GM12878 (cell line): ENCODE data around the gene HTT-AS. TPM values are rescaled to one million over a fixed set of nuclear protein-coding genes. Genes with fewer than 3 reads are reported as not detected.

ENCODE experiments used
- ATAC-seq: fragments of 200-7000 bp; cut with Tn5 transposase; 3 replicates; pipeline ENCODE4 v1.9.1; 2020; ENCODE audit warnings: mild to moderate bottlenecking, moderate library complexity
- BruUV-seq: library from RNA; stranded (reverse); fragments of 400-500 nt; replicated peaks from 2 replicates; lab custom pipeline; 2021; lab: Mats Ljungman, UMichigan
- CTCF ChIA-PET: fragments of 300-600 bp; sonication (Branson Sonifier 250); formaldehyde crosslinking; extraction: SDS; loops from one replicate; lab custom pipeline; 2021; ENCODE audit warnings: inconsistent platforms; lab: Yijun Ruan, JAX
- POLR2A ChIA-PET: fragments of 350-600 bp; formaldehyde crosslinking; extraction: SDS; loops from one replicate; lab custom pipeline; 2021; ENCODE audit warnings: inconsistent platforms; lab: Charles Lee
- RAD21 ChIA-PET: fragments of 300-600 bp; sonication (Branson Sonifier 250); formaldehyde crosslinking; loops from one replicate; lab custom pipeline; 2023; ENCODE audit warnings: antibody characterized with exemption; ENCODE audit not compliant: unreplicated experiment; lab: Charles Lee
- SMC1A ChIA-PET: fragments of 300-600 bp; sonication (Branson Sonifier 250); formaldehyde crosslinking; loops from one replicate; lab custom pipeline; 2023; ENCODE audit not compliant: unreplicated experiment, uncharacterized antibody; lab: Charles Lee
- DNase-seq: peaks from one replicate; pipeline ENCODE4 v3.0.0-alpha.2; 2011; ENCODE audit warnings: low read depth, low spot score
- FAIRE-seq: peaks from 3 replicates; lab custom pipeline; 2011; peaks lifted over from hg19 to GRCh38; lab: Jason Lieb, UNC
- H2AFZ ChIP-seq: 2 replicates; pipeline ENCODE4 v1.6.0; 2011; ENCODE audit warnings: low read depth, low read length, control low read depth; ENCODE audit not compliant: control insufficient read depth
- H3K27ac ChIP-seq: 2 replicates; pipeline ENCODE4 v1.5.1; 2011; ENCODE audit warnings: control low read depth; ENCODE audit not compliant: control insufficient read depth, insufficient read depth
- H3K27me3 ChIP-seq, 2 experiments: replicated peaks in 1 of 2; 2 replicates each; pipeline versions ENCODE4 v1.6.0 to v1.6.1; 2011; ENCODE audit warnings: low read length in 1 of 2; ENCODE audit not compliant: control insufficient read depth in 2 of 2, insufficient read depth in 2 of 2
- H3K36me3 ChIP-seq, 2 experiments: 2 replicates each; pipeline ENCODE4 v1.5.1; 2011; ENCODE audit warnings: low read length in 1 of 2; ENCODE audit not compliant: control insufficient read depth in 2 of 2, insufficient read depth in 2 of 2
- H3K4me1 ChIP-seq: 2 replicates; pipeline ENCODE4 v1.6.1; 2011; ENCODE audit warnings: mild to moderate bottlenecking, low read length, moderate library complexity, mixed read lengths; ENCODE audit not compliant: control insufficient read depth, insufficient read depth
- H3K4me2 ChIP-seq: 2 replicates; pipeline ENCODE4 v1.6.0; 2011; ENCODE audit warnings: control low read depth; ENCODE audit not compliant: control insufficient read depth, insufficient read depth
- H3K4me3 ChIP-seq: fragments of 200-600 bp; sonication (generic); 2 replicates; pipeline ENCODE4 v1.5.1; 2016
- H3K79me2 ChIP-seq: 2 replicates; pipeline ENCODE4 v1.6.0; 2011; ENCODE audit warnings: low read length; ENCODE audit not compliant: control insufficient read depth, insufficient read depth
- H3K9ac ChIP-seq: 2 replicates; pipeline ENCODE4 v1.8.0; 2011; ENCODE audit warnings: low read length, control low read depth, mixed read lengths; ENCODE audit not compliant: control insufficient read depth, insufficient read depth
- H3K9me3 ChIP-seq: replicated peaks from 3 replicates; pipeline ENCODE4 v1.5.1; 2011; ENCODE audit warnings: mild to moderate bottlenecking, low read length; ENCODE audit not compliant: control insufficient read depth, insufficient read depth
- H4K20me1 ChIP-seq: 2 replicates; pipeline ENCODE4 v1.6.0; 2011; ENCODE audit not compliant: control insufficient read depth, insufficient read depth
- ATF3 ChIP-seq: IDR thresholded peaks from 2 replicates; pipeline ENCODE4 v1.6.1; 2011; ENCODE audit warnings: low read depth, mild to moderate bottlenecking, low read length, moderate library complexity, borderline replicate concordance; ENCODE audit errors: extremely low read depth
- CEBPB ChIP-seq, 2 experiments: fragments of 150-350 bp in 1 of 2; IDR thresholded peaks; 2 replicates each; pipeline ENCODE4 v1.6.1; 2012 to 2014; ENCODE audit warnings: low read depth in 2 of 2, low read length in 2 of 2, borderline replicate concordance in 1 of 2, inconsistent platforms in 1 of 2
- EGR1 ChIP-seq, 2 experiments: IDR thresholded peaks; 1 replicate in 1 of 2; 2 replicates in 1 of 2; pipeline ENCODE4 v1.6.1; 2011 to 2012; ENCODE audit warnings: low read depth in 2 of 2, low read length in 2 of 2, borderline replicate concordance in 1 of 2, mild to moderate bottlenecking in 1 of 2, moderate library complexity in 1 of 2
- ELK1 ChIP-seq: IDR thresholded peaks from 2 replicates; pipeline ENCODE4 v1.6.1; 2012; ENCODE audit warnings: low read depth, low read length, improper control_type of control experiment
- EZH2 ChIP-seq: IDR thresholded peaks from 2 replicates; pipeline ENCODE4 v1.6.1; 2012; ENCODE audit warnings: low read depth, mild to moderate bottlenecking, control low read depth, inconsistent platforms, low read length, borderline replicate concordance; ENCODE audit not compliant: control insufficient read depth
- KDM1A ChIP-seq: fragments of 200-600 bp; sonication (generic); IDR thresholded peaks from 2 replicates; pipeline ENCODE4 v1.6.1; 2016; ENCODE audit warnings: borderline replicate concordance
- KLF5 ChIP-seq: fragments of 450-650 bp; IDR thresholded peaks from 2 replicates; pipeline ENCODE4 v1.6.1; 2014; ENCODE audit warnings: mild to moderate bottlenecking; ENCODE audit not compliant: partially characterized antibody
- MYB ChIP-seq: fragments of 150-350 bp; IDR thresholded peaks from 2 replicates; pipeline ENCODE4 v1.6.1; 2014; ENCODE audit warnings: mild to moderate bottlenecking, low read depth, low read length, borderline replicate concordance
- RB1 ChIP-seq: fragments of 450-650 bp; formaldehyde crosslinking; IDR thresholded peaks from 2 replicates; pipeline ENCODE4 v1.6.1; 2017; ENCODE audit warnings: mild to moderate bottlenecking, borderline replicate concordance
- WGBS: methylation state at CpG from one replicate; pipeline ENCODE4 v1.1.6; 2016; ENCODE audit warnings: low lambda C conversion rate; ENCODE audit not compliant: insufficient replicate concordance, insufficient coverage; ENCODE audit errors: missing lambda C conversion rate; 5-methylcytosine and 5-hydroxymethylcytosine counted together
- in situ Hi-C: fragments of 300-500 bp; cut with MboI; formaldehyde crosslinking; loops from 9 replicates; pipeline ENCODE4 v1.14.3; 2018; ENCODE audit warnings: mixed read lengths
- intact Hi-C: fragments of 100-400 bp; cut with micrococcal nuclease; formaldehyde crosslinking; loops from one replicate; pipeline ENCODE4 v1.14.2; 2022; ENCODE audit not compliant: unreplicated experiment
- polyA plus RNA-seq, 11 experiments: library from polyadenylated mRNA; depleted of rRNA in 4 of 11; unstranded in 6 of 11; stranded (reverse) in 5 of 11; fragments of >200 nt; fragmentation: Nextera tagmentation in 4 of 11; fragmentation: Illumina TruSeq in 1 of 11; extraction: Ambion mirVana in 4 of 11; extraction: Trizol in 1 of 11; gene quantifications; 1 replicate in 1 of 11; 2 replicates in 10 of 11; pipeline versions ENCODE4 v1.2.1 to v1.2.3, GENCODE V29; 2011 to 2016; ENCODE audit warnings: inconsistent platforms in 2 of 11, missing spikeins in 2 of 11, low read depth in 1 of 11
- total RNA-seq, 4 experiments: library from RNA; depleted of rRNA in 3 of 4; stranded (reverse); fragments of >200 nt in 3 of 4; fragmentation: Illumina TruSeq in 1 of 4; extraction: Trizol in 1 of 4; gene quantifications; 2 replicates each; pipeline versions ENCODE4 v1.2.1 to v1.2.3, GENCODE V29; 2013 to 2021

HTT-AS gene
- total and polyA plus RNA-seq, 10 of the 15 experiments (the other 5 are each of a cell fraction or from before 2014, with no cell fraction given), result not detected

GRCh38 chr4:3035249-3035648 is 39.1 kb downstream of the HTT-AS start:
- Histone ChIP-seq H3K36me3 (no peaks in the 10 kb centered on the region), H3K27me3 (peaks cover 0 to 3% of the 10 kb centered on the region in 2 experiments; a peak in 1 of 4 replicates), H3K4me1 (peaks cover 23% of the 10 kb centered on the region), H3K9ac (no peak overlapping the region), H3K4me2 (no peak overlapping the region), H3K4me3 (no peak overlapping the region), H3K79me2 (no peaks in the 10 kb centered on the region), H2AFZ (no peak overlapping the region), H4K20me1 (no peaks in the 10 kb centered on the region; the same call in 1 of the 2 replicates), H3K9me3 (no peaks in the 10 kb centered on the region)
- WGBS, result 38% methylated on average over 8 of the region's 8 CpGs
- BruUV-seq, result no TSS peak
- ChIA-PET SMC1A (interaction anchor here (2.8 to 2.9 kb wide), 2 partner anchors 22 to 57 kb away, joined by 8 to 10 read pairs; no protein-coding TSS in a partner anchor), RAD21 (interaction anchor here (1.0 to 4.0 kb wide), 2 partner anchors 14 to 25 kb away, joined by 4 to 22 read pairs; no protein-coding TSS in a partner anchor), POLR2A (no interaction called here)
- DNase-seq, result no peak
- intact Hi-C loops, result no loop called here
- no peak for TF ChIP-seq KDM1A
- no peak for TF ChIP-seq MYB
- TF ChIP-seq KLF5, result no peak
- TF ChIP-seq CEBPB (IDR thresholded peaks at IDR 0.05; ENCODE audit: borderline replicate concordance in 1 of 2, low read depth in 2 of 2, low read length in 2 of 2), result no peak
- no peak for TF ChIP-seq RB1
- no peak for TF ChIP-seq EGR1 (IDR thresholded peaks at IDR 0.05; ENCODE audit: borderline replicate concordance in 1 of 2, low read depth in 2 of 2, low read length in 2 of 2)
- no peak for TF ChIP-seq EZH2
- no peak for TF ChIP-seq ELK1
- no peak for TF ChIP-seq ATF3
- TF ChIP-seq, all 136 proteins: peak for 0
- CTCF ChIA-PET, result interaction anchor here (1.0 to 5.8 kb wide), 3 partner anchors 10 to 58 kb away, joined by 4 to 54 read pairs (median 32); no protein-coding TSS in a partner anchor
- ATAC-seq (no peak), FAIRE-seq (no peak)
- H3K27ac ChIP-seq, result no peak overlapping the region
- in situ Hi-C loops, result loop anchor here (10.0 kb wide), 1 partner anchor 60 kb away; no protein-coding TSS in a partner anchor
